HCT116 (cell line): ENCODE data around the gene ABHD3. TPM values are rescaled to one million over a fixed set of nuclear protein-coding genes. Genes with fewer than 3 reads are reported as not detected.

Experiments
- ATAC-seq: fragments of 200-7000 bp; cut with Tn5 transposase; 2 replicates; pipeline ENCODE4 v1.9.1; 2020; ENCODE audit warnings: mild to moderate bottlenecking, moderate library complexity
- BruUV-seq: library from RNA; stranded (reverse); fragments of 400-500 nt; replicated peaks from 2 replicates; lab custom pipeline; 2021; lab: Mats Ljungman, UMichigan
- CTCF ChIA-PET: fragments of 300-600 bp; sonication (Branson Sonifier 250); formaldehyde crosslinking; loops from one replicate; lab custom pipeline; 2021; ENCODE audit warnings: antibody characterized with exemption; lab: Charles Lee
- POLR2A ChIA-PET: fragments of 300-600, 350-600 bp; sonication (Branson Sonifier 250); formaldehyde crosslinking; loops from one replicate; lab custom pipeline; 2021; ENCODE audit warnings: antibody characterized with exemption; lab: Charles Lee
- RAD21 ChIA-PET, 2 experiments: fragments of 300-600 bp; sonication (Branson Sonifier 250); formaldehyde crosslinking; loops; one replicate each; lab custom pipeline; 2023; ENCODE audit warnings: low total read pairs in 2 of 2; ENCODE audit not compliant: uncharacterized antibody in 2 of 2, unreplicated experiment in 2 of 2, low non-redundant PET in 1 of 2; lab: Charles Lee
- DNase-seq: peaks from one replicate; pipeline ENCODE4 v3.0.0-alpha.2; 2010; ENCODE audit warnings: low read depth, low spot score
- H2AFZ ChIP-seq: fragments of 200-600 bp; shearing (Covaris generic), sonication (generic); 2 replicates; pipeline ENCODE4 v1.6.1; 2017; ENCODE audit warnings: low read depth, mixed run types, mixed read lengths, antibody characterized with exemption, low read length; ENCODE audit not compliant: poor library complexity, severe bottlenecking
- H3K27ac ChIP-seq: 2 replicates; pipeline ENCODE4 v1.5.1; 2012; ENCODE audit warnings: low read depth, low read length
- H3K27me3 ChIP-seq: fragments of 200-600 bp; sonication (generic); 2 replicates; pipeline ENCODE4 v1.6.1; 2016; ENCODE audit warnings: mixed run types, low read length, mixed read lengths; ENCODE audit not compliant: insufficient read depth
- H3K36me3 ChIP-seq, 2 experiments: fragments of 200-500 bp in 1 of 2; fragments of 200-600 bp in 1 of 2; sonication (Bioruptor generic) in 1 of 2; sonication (generic) in 1 of 2; 2 replicates each; pipeline versions ENCODE4 v1.5.1 to v1.6.1; 2014 to 2016; ENCODE audit warnings: low read length in 2 of 2, inconsistent platforms in 1 of 2, mixed read lengths in 1 of 2, mixed run types in 1 of 2; ENCODE audit not compliant: insufficient read depth in 2 of 2, control insufficient read depth in 1 of 2
- H3K4me1 ChIP-seq, 2 experiments: fragments of 200-600 bp in 1 of 2; sonication (generic) in 1 of 2; 2 replicates each; pipeline versions ENCODE4 v1.5.1 to v1.6.1; 2012 to 2017; ENCODE audit warnings: low read length in 2 of 2, inconsistent platforms in 1 of 2, mild to moderate bottlenecking in 1 of 2, mixed read lengths in 1 of 2, mixed run types in 1 of 2, moderate library complexity in 1 of 2; ENCODE audit not compliant: insufficient read depth in 2 of 2, control insufficient read depth in 1 of 2
- H3K4me2 ChIP-seq: fragments of 200-600 bp; sonication (generic); 2 replicates; pipeline ENCODE4 v1.6.1; 2017; ENCODE audit warnings: mixed run types, low read length, mixed read lengths
- H3K4me3 ChIP-seq, 2 experiments: fragments of 200-600 bp in 1 of 2; sonication (generic) in 1 of 2; replicated peaks in 1 of 2; 2 replicates each; pipeline ENCODE4 v1.5.1; 2011 to 2016; ENCODE audit warnings: low read length in 2 of 2, control low read depth in 1 of 2, low read depth in 1 of 2, mild to moderate bottlenecking in 1 of 2, mixed read lengths in 1 of 2, mixed run types in 1 of 2
- H3K79me2 ChIP-seq: fragments of 200-600 bp; sonication (generic); 2 replicates; pipeline ENCODE4 v1.6.1; 2017; ENCODE audit warnings: mild to moderate bottlenecking, mixed run types, low read length, moderate library complexity, mixed read lengths; ENCODE audit not compliant: insufficient read depth
- H3K9ac ChIP-seq: fragments of 200-600 bp; sonication (generic); 2 replicates; pipeline ENCODE4 v1.6.1; 2016; ENCODE audit warnings: low read length, mixed read lengths
- H3K9me2 ChIP-seq: fragments of 200-600 bp; sonication (generic), shearing (Covaris generic); 2 replicates; pipeline ENCODE4 v1.6.1; 2017; ENCODE audit warnings: mixed run types, mild to moderate bottlenecking, moderate library complexity; ENCODE audit not compliant: insufficient read depth
- H3K9me3 ChIP-seq, 2 experiments: fragments of 200-500 bp in 1 of 2; fragments of 200-600 bp in 1 of 2; sonication (Bioruptor generic) in 1 of 2; sonication (generic) in 1 of 2; 2 replicates each; pipeline ENCODE4 v1.6.1; 2014 to 2017; ENCODE audit warnings: low read length in 2 of 2, mixed read lengths in 2 of 2, inconsistent platforms in 1 of 2, low read depth in 1 of 2, mild to moderate bottlenecking in 1 of 2, mixed run types in 1 of 2, moderate library complexity in 1 of 2; ENCODE audit not compliant: control insufficient read depth in 1 of 2, insufficient read depth in 1 of 2
- H4K20me1 ChIP-seq: fragments of 200-600 bp; sonication (generic), shearing (Covaris generic); 2 replicates; pipeline ENCODE4 v1.6.1; 2017; ENCODE audit warnings: mixed run types, mild to moderate bottlenecking, moderate library complexity; ENCODE audit not compliant: insufficient read depth
- ATF3 ChIP-seq: IDR thresholded peaks from 2 replicates; pipeline ENCODE4 v1.6.1; 2012
- CBX3 ChIP-seq: IDR thresholded peaks from 2 replicates; pipeline ENCODE4 v1.6.1; 2012; ENCODE audit warnings: low read depth
- CEBPB ChIP-seq: IDR thresholded peaks from 2 replicates; pipeline ENCODE4 v1.6.1; 2012; ENCODE audit warnings: low read depth
- ELF1 ChIP-seq: IDR thresholded peaks from 2 replicates; pipeline ENCODE4 v1.6.1; 2012; ENCODE audit warnings: low read depth, borderline replicate concordance
- EZH2 ChIP-seq: fragments of 200-600 bp; sonication (generic); IDR thresholded peaks from 2 replicates; pipeline ENCODE4 v1.6.1; 2017; ENCODE audit warnings: antibody characterized with exemption, mixed run types
- EZH2phosphoT487 ChIP-seq: fragments of 200-600 bp; IDR thresholded peaks from 2 replicates; pipeline ENCODE4 v1.6.1; 2018; ENCODE audit warnings: antibody characterized with exemption, borderline replicate concordance
- FOSL1 ChIP-seq: IDR thresholded peaks from 2 replicates; pipeline ENCODE4 v1.6.1; 2012; ENCODE audit warnings: low read depth
- JUND ChIP-seq: IDR thresholded peaks from 2 replicates; pipeline ENCODE4 v1.6.1; 2012
- MAX ChIP-seq: IDR thresholded peaks from 2 replicates; pipeline ENCODE4 v1.6.1; 2012
- POLR2A ChIP-seq: IDR thresholded peaks from 2 replicates; pipeline ENCODE4 v1.7.0; 2011; ENCODE audit warnings: borderline replicate concordance; ENCODE audit not compliant: insufficient read depth, insufficient read length; ENCODE audit errors: extremely low read depth
- POLR2AphosphoS5 ChIP-seq: IDR thresholded peaks from 2 replicates; pipeline ENCODE4 v1.6.1; 2011; ENCODE audit warnings: mild to moderate bottlenecking, low read depth, low read length, moderate library complexity
- RAD21 ChIP-seq: IDR thresholded peaks from 2 replicates; pipeline ENCODE4 v1.6.1; 2012; ENCODE audit warnings: low read depth, mild to moderate bottlenecking
- REST ChIP-seq: IDR thresholded peaks from 2 replicates; pipeline ENCODE4 v1.6.1; 2012; ENCODE audit warnings: low read depth
- SIN3A ChIP-seq: IDR thresholded peaks from 2 replicates; pipeline ENCODE4 v1.6.1; 2012; ENCODE audit warnings: low read depth
- SP1 ChIP-seq: IDR thresholded peaks from 2 replicates; pipeline ENCODE4 v1.6.1; 2012; ENCODE audit warnings: low read depth
- SRF ChIP-seq: IDR thresholded peaks from 2 replicates; pipeline ENCODE4 v1.6.1; 2012; ENCODE audit warnings: low read depth
- TCF7L2 ChIP-seq: IDR thresholded peaks from 2 replicates; pipeline ENCODE4 v1.7.0; 2011; ENCODE audit warnings: borderline replicate concordance, inconsistent platforms; ENCODE audit not compliant: insufficient read depth, insufficient read length; ENCODE audit errors: extremely low read depth
- YY1 ChIP-seq: IDR thresholded peaks from 2 replicates; pipeline ENCODE4 v1.6.1; 2011; ENCODE audit warnings: low read length, low read depth, moderate library complexity, mild to moderate bottlenecking; ENCODE audit not compliant: insufficient replicate concordance; ENCODE audit errors: extremely low read depth
- ZBTB33 ChIP-seq: IDR thresholded peaks from 2 replicates; pipeline ENCODE4 v1.6.1; 2011; ENCODE audit warnings: mild to moderate bottlenecking, low read length, moderate library complexity; ENCODE audit not compliant: insufficient replicate concordance; ENCODE audit errors: extremely low read depth
- ZFX ChIP-seq: fragments of 450-650 bp; IDR thresholded peaks from 2 replicates; pipeline ENCODE4 v1.6.1; 2017
- ZNF274 ChIP-seq: fragments of 200-500 bp; sonication (Bioruptor generic); IDR thresholded peaks from 2 replicates; pipeline ENCODE4 v1.6.1; 2014; ENCODE audit warnings: mild to moderate bottlenecking, low read depth, low read length, inconsistent platforms
- intact Hi-C: fragments of 100-400 bp; cut with micrococcal nuclease; formaldehyde crosslinking; loops from 2 replicates; pipeline ENCODE4 v1.10.0; 2022
- total RNA-seq: library from RNA; stranded (reverse); gene quantifications from one replicate; pipeline ENCODE4 v1.2.1, GENCODE V29; 2021; ENCODE audit not compliant: unreplicated experiment

The ABHD3 gene
- total RNA-seq, 1 experiment from 2014 or later = 29.9 TPM

GRCh38 chr18:21612125-21613039 lies 92.2 kb downstream of the ABHD3 start, which contains the start of gene SNRPD1:
Gene SNRPD1 (plus strand): TSS chr18:21612314. CDS start chr18:21612430, 116 bp downstream.
- Histone ChIP-seq H3K4me1 (peaks cover 4 to 25% of the 10 kb centered on the region in 2 experiments; a peak in 2 of 4 replicates), H3K36me3 (peaks cover 4 to 28% of the 10 kb centered on the region in 2 experiments; a peak in 3 of 4 replicates), H3K4me2 (peak within 1 kb of the TSS; percentile 84), H2AFZ (no peak within 1 kb of the TSS), H3K79me2 (peaks cover 54% of the 10 kb centered on the region), H3K9me2 (no peaks in the 10 kb centered on the region), H3K4me3 (peak within 1 kb of the TSS; percentile 69 to 100), H3K9me3 (no peaks in the 10 kb centered on the region), H3K27ac (peak within 1 kb of the TSS; percentile 89), H4K20me1 (peaks cover 23% of the 10 kb centered on the region; the same call in 1 of the 2 replicates), H3K27me3 (no peaks in the 10 kb centered on the region), H3K9ac (peak within 1 kb of the TSS; percentile 100)
- POLR2A ChIA-PET = interaction anchor here (0.6 to 3.2 kb wide), 4 partner anchors 12 to 109 kb away, joined by 3 to 26 read pairs (median 3); partner anchors contain the start of gene ESCO1
- BruUV-seq = TSS peak; percentile 76
- intact Hi-C loops = loop anchor here (1.0 to 5.0 kb wide), 2 partner anchors 11 to 130 kb away; partner anchors contain the start of gene MIB1
- ATAC-seq (peak; percentile 98), DNase-seq (peak; percentile 83)
- RAD21 ChIA-PET = no interaction called here
- CTCF ChIA-PET = interaction anchor here (0.7 to 5.0 kb wide), 6 partner anchors 10 to 875 kb away, joined by 4 to 66 read pairs (median 6); partner anchors contain the start of gene ESCO1
- TF ChIP-seq ZFX (peak; percentile 98), EZH2phosphoT487 (no peak), POLR2A (peak; percentile 86), SRF (peak; percentile 42; the same call in 1 of the 2 replicates), ELF1 (peak; percentile 82), CBX3 (peak; percentile 98), SIN3A (peak; percentile 88), ZNF274 (no peak), TCF7L2 (peak; percentile 16), YY1 (peak; percentile 79), POLR2AphosphoS5 (peak; percentile 94), ATF3 (no peak), REST (no peak), ZBTB33 (no peak), FOSL1 (no peak), CEBPB (no peak), MAX (peak; percentile 98), SP1 (peak; percentile 52), RAD21 (peak; percentile 16; the same call in 1 of the 2 replicates), JUND (0 out of 2 replicates have a peak, but pooled peaks have one; percentile 9), EZH2 (no peak)
